B cell (primary cell): ENCODE measurements around the gene NPAS2.

Experiments used
- EZH2 ChIP-seq: IDR thresholded peaks from 2 replicates; pipeline ENCODE4 v1.6.1; 2012; ENCODE audit warnings: borderline replicate concordance, low read depth, mild to moderate bottlenecking, moderate library complexity, low read length; ENCODE audit not compliant: insufficient read depth, poor library complexity, severe bottlenecking
- TF ChIP-seq, protein P1 (sequence below): fragments of 200-600 bp; IDR thresholded peaks from one replicate; pipeline ENCODE4 v1.8.0; 2022; ENCODE audit warnings: antibody characterized with exemption, mild to moderate bottlenecking

DNA sequence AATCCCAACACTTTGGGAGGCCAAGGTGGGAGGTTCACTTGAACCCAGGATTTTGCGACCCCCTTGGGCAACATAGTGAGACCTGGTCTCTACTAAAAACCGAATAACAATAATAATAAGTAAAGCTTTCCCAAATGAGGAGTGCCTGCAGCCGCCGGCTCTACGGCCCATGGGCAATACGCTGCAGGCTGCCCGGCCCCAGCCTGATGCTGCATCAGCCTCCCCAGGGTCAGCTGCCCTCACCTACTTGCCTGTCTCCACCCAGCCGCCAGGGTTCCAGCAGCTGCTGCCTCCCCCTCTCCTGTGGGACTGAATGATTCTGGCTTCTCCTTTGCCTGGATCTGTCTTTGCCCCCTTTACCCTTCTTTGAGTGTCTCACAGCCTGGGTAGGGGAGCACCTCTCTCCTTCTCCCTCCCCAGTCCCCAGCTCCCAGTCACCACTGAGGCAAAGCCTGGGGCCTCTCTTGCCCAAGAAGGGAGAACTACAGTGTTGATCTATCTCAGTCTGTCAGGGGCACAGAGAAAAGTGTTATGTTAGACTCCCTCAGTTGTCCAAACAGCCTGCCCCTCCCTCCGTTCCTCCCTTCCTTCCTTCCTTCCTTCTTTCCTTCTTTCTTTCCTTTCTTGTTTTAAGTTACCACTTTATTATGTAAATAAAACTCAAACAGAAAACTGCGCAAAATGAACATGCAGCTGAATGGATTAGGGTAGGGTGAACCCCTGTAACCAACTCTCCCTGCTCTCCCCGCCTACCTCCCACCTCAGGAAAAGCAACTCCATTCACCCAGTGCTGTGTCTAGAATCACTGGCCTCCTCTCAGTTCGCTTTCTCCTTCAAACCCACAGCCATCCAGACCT is 38.2 kb upstream of the NPAS2 start:
- TF ChIP-seq, protein P1, sequence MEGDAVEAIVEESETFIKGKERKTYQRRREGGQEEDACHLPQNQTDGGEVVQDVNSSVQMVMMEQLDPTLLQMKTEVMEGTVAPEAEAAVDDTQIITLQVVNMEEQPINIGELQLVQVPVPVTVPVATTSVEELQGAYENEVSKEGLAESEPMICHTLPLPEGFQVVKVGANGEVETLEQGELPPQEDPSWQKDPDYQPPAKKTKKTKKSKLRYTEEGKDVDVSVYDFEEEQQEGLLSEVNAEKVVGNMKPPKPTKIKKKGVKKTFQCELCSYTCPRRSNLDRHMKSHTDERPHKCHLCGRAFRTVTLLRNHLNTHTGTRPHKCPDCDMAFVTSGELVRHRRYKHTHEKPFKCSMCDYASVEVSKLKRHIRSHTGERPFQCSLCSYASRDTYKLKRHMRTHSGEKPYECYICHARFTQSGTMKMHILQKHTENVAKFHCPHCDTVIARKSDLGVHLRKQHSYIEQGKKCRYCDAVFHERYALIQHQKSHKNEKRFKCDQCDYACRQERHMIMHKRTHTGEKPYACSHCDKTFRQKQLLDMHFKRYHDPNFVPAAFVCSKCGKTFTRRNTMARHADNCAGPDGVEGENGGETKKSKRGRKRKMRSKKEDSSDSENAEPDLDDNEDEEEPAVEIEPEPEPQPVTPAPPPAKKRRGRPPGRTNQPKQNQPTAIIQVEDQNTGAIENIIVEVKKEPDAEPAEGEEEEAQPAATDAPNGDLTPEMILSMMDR: no peak
- no peak for TF ChIP-seq EZH2
